ENCODE data around the gene SLC22A13.

GRCh38 chr3:38238416-38239008, 27.1 kb upstream of the SLC22A13 start:
- TF ChIP-seq, protein P1, sequence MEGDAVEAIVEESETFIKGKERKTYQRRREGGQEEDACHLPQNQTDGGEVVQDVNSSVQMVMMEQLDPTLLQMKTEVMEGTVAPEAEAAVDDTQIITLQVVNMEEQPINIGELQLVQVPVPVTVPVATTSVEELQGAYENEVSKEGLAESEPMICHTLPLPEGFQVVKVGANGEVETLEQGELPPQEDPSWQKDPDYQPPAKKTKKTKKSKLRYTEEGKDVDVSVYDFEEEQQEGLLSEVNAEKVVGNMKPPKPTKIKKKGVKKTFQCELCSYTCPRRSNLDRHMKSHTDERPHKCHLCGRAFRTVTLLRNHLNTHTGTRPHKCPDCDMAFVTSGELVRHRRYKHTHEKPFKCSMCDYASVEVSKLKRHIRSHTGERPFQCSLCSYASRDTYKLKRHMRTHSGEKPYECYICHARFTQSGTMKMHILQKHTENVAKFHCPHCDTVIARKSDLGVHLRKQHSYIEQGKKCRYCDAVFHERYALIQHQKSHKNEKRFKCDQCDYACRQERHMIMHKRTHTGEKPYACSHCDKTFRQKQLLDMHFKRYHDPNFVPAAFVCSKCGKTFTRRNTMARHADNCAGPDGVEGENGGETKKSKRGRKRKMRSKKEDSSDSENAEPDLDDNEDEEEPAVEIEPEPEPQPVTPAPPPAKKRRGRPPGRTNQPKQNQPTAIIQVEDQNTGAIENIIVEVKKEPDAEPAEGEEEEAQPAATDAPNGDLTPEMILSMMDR (IDR thresholded peaks at IDR 0.05): no peak
- TF ChIP-seq POLR2A (IDR thresholded peaks at IDR 0.05): no peak
